B cell (primary cell): Measurements from ENCODE around the gene IGFLR1. TPM values are rescaled to one million over a fixed set of nuclear protein-coding genes. Genes with fewer than 3 reads are reported as not detected.
"Not testable (repeated sequence)": the region's sequence is repeated elsewhere in the genome, so short reads cannot be mapped to it uniquely, and the experiment has no call there.

Experiments used
- ATAC-seq: fragments of 200-7000 bp; cut with Tn5 transposase; one replicate; pipeline ENCODE4 v1.10.0; 2021; ENCODE audit warnings: low read depth, mild to moderate bottlenecking, moderate number of reproducible peaks, moderate library complexity
- CTCF ChIA-PET: fragments of 350-600 bp; sonication (Branson Sonifier 250); formaldehyde crosslinking; loops from one replicate; lab custom pipeline; 2021; ENCODE audit warnings: antibody characterized with exemption, inconsistent platforms; lab: Charles Lee
- POLR2A ChIA-PET: fragments of 350-600 bp; sonication (Branson Sonifier 250); formaldehyde crosslinking; loops from one replicate; lab custom pipeline; 2021; ENCODE audit warnings: antibody characterized with exemption; lab: Charles Lee
- DNase-seq: peaks from one replicate; pipeline ENCODE4 v3.0.0; 2013
- H2AFZ ChIP-seq: 2 replicates; pipeline ENCODE4 v1.6.1; 2012; ENCODE audit warnings: mild to moderate bottlenecking, low read depth, low read length; ENCODE audit not compliant: insufficient read depth, poor library complexity, severe bottlenecking
- H3K27ac ChIP-seq, 2 donors: 1 replicate in 1 of 2; 2 replicates in 1 of 2; pipeline ENCODE4 v1.5.1; 2012 to 2013; ENCODE audit warnings: low read length in 2 of 2, mild to moderate bottlenecking in 2 of 2, moderate library complexity in 1 of 2
- H3K27me3 ChIP-seq, 4 experiments: fragments of 200-600 bp in 1 of 4; sonication (generic) in 1 of 4; replicated peaks in 1 of 4; 1 replicate in 2 of 4; 2 replicates in 2 of 4; pipeline versions ENCODE4 v1.6.1 to v1.7.0; 2013 to 2016; ENCODE audit warnings: low read length in 3 of 4, mild to moderate bottlenecking in 2 of 4, mixed read lengths in 1 of 4, moderate library complexity in 1 of 4; ENCODE audit not compliant: insufficient read depth in 4 of 4, control insufficient read depth in 3 of 4; ENCODE audit errors: control extremely low read depth in 1 of 4
- H3K36me3 ChIP-seq, 2 experiments: replicated peaks in 1 of 2; 1 replicate in 1 of 2; 2 replicates in 1 of 2; pipeline versions ENCODE4 v1.6.1 to v1.7.1; 2013; ENCODE audit warnings: low read length in 1 of 2; ENCODE audit not compliant: insufficient read depth in 2 of 2, control insufficient read depth in 1 of 2; ENCODE audit errors: control extremely low read depth in 1 of 2, extremely low read depth in 1 of 2
- H3K4me1 ChIP-seq, 2 donors: fragments of 200-600 bp in 1 of 2; sonication (generic) in 1 of 2; 1 replicate in 1 of 2; 2 replicates in 1 of 2; pipeline versions ENCODE4 v1.5.1 to v1.6.1; 2013 to 2017; ENCODE audit warnings: low read length in 2 of 2; ENCODE audit not compliant: control insufficient read depth in 2 of 2, insufficient read depth in 2 of 2
- H3K4me2 ChIP-seq: replicated peaks from 2 replicates; pipeline ENCODE3; 2012; ENCODE audit warnings: mild to moderate bottlenecking, low read depth, low read length; ENCODE audit not compliant: poor library complexity, severe bottlenecking
- H3K4me3 ChIP-seq, 5 experiments: fragments of 200-600 bp in 1 of 5; sonication (generic) in 1 of 5; 1 replicate in 3 of 5; 2 replicates in 2 of 5; pipeline versions ENCODE4 v1.5.1 to v1.7.0; 2011 to 2016; ENCODE audit warnings: low read length in 4 of 5, mild to moderate bottlenecking in 4 of 5, low read depth in 2 of 5, control low read depth in 1 of 5, moderate library complexity in 1 of 5; ENCODE audit not compliant: insufficient read depth in 1 of 5; ENCODE audit errors: control extremely low read depth in 1 of 5, extremely low read depth in 1 of 5
- H3K79me2 ChIP-seq: fragments of 200-600 bp; sonication (generic); one replicate; pipeline ENCODE4 v1.6.0; 2016; ENCODE audit warnings: low read length; ENCODE audit not compliant: control insufficient read depth, insufficient read depth
- H3K9ac ChIP-seq: fragments of 200-600 bp; sonication (generic); 2 replicates; pipeline ENCODE4 v1.6.1; 2017; ENCODE audit warnings: mild to moderate bottlenecking, low read length, moderate library complexity
- H3K9me3 ChIP-seq, 3 donors: one replicate each; pipeline versions ENCODE4 v1.6.1 to v1.7.1; 2013; ENCODE audit warnings: low read length in 2 of 3; ENCODE audit not compliant: control insufficient read depth in 2 of 3, insufficient read depth in 1 of 3; ENCODE audit errors: control extremely low read depth in 1 of 3
- H4K20me1 ChIP-seq: 2 replicates; pipeline ENCODE4 v1.6.0; 2012; ENCODE audit warnings: mild to moderate bottlenecking, low read length; ENCODE audit not compliant: insufficient read depth, control insufficient read depth, poor library complexity, severe bottlenecking
- H3K27ac Mint-ChIP-seq: one replicate; pipeline ENCODE4 v1.8.0; 2021; ENCODE audit warnings: mixed read lengths
- H3K27me3 Mint-ChIP-seq: one replicate; pipeline ENCODE4 v1.8.0; 2021; ENCODE audit warnings: mixed read lengths
- H3K4me1 Mint-ChIP-seq: one replicate; pipeline ENCODE4 v1.8.0; 2021; ENCODE audit warnings: mixed read lengths
- H3K4me3 Mint-ChIP-seq: one replicate; pipeline ENCODE4 v1.8.0; 2021; ENCODE audit warnings: mixed read lengths
- H3K9me3 Mint-ChIP-seq: one replicate; pipeline ENCODE4 v1.8.0; 2022; ENCODE audit warnings: mixed read lengths; ENCODE audit not compliant: insufficient read depth
- CTCF ChIP-seq: fragments of 200-600 bp; IDR thresholded peaks from one replicate; pipeline ENCODE4 v1.8.0; 2022; ENCODE audit warnings: antibody characterized with exemption, mild to moderate bottlenecking
- EZH2 ChIP-seq: IDR thresholded peaks from 2 replicates; pipeline ENCODE4 v1.6.1; 2012; ENCODE audit warnings: borderline replicate concordance, low read depth, mild to moderate bottlenecking, moderate library complexity, low read length; ENCODE audit not compliant: insufficient read depth, poor library complexity, severe bottlenecking
- WGBS: methylation state at CpG from one replicate; pipeline ENCODE4 v1.1.5; 2013; ENCODE audit warnings: missing lambda C conversion rate; ENCODE audit not compliant: insufficient coverage; 5-methylcytosine and 5-hydroxymethylcytosine counted together
- intact Hi-C: fragments of 100-400 bp; cut with micrococcal nuclease; formaldehyde crosslinking; loops from one replicate; pipeline ENCODE4 v1.10.0; 2022
- polyA plus RNA-seq: library from polyadenylated mRNA; depleted of rRNA; stranded (reverse); fragments of >200 nt; gene quantifications from 2 replicates; pipeline ENCODE4 v1.2.3, GENCODE V29; 2012
- total RNA-seq, 2 donors: library from RNA; stranded (reverse); fragments of 120-200 nt in 1 of 2; gene quantifications; 1 replicate in 1 of 2; 2 replicates in 1 of 2; pipeline versions ENCODE4 v1.2.3 to v1.2.4, GENCODE V29; 2013 to 2022

IGFLR1 gene
- total and polyA plus RNA-seq, 2 donors (not counting 1 experiment from before 2014, with no cell fraction given), result 130 to 245 TPM

GRCh38 chr19:35692010-35692409, 50.2 kb downstream of the IGFLR1 start:
- 96% methylated on average over 8 of the region's 11 CpGs for WGBS
- Histone ChIP-seq H3K27me3 (no peaks in the 10 kb centered on the region), H3K4me3 (no peak overlapping the region), H2AFZ (no peak overlapping the region), H3K36me3 (no peaks in the 10 kb centered on the region), H3K4me2 (no peak overlapping the region), H3K9me3 (no peaks in the 10 kb centered on the region), H3K27ac (no peak overlapping the region), H3K79me2 (no peaks in the 10 kb centered on the region), H3K4me1 (no peaks in the 10 kb centered on the region), H3K9ac (no peak overlapping the region), H4K20me1 (no peaks in the 10 kb centered on the region)
- intact Hi-C loops, result loop anchor here (2.0 to 5.0 kb wide), 2 partner anchors 49 to 65 kb away; partner anchors contain the start of genes HSPB6 and PROSER3
- no peak for ATAC-seq
- Mint-ChIP-seq H3K4me1 (no peaks in the 10 kb centered on the region), H3K27me3 (no peaks in the 10 kb centered on the region), H3K9me3 (no peaks in the 10 kb centered on the region), H3K4me3 (no peak overlapping the region), H3K27ac (no peak overlapping the region)
- TF ChIP-seq EZH2 (no peak), CTCF (no peak)
- ChIA-PET CTCF (interaction anchor here (0.6 to 1.6 kb wide), 12 partner anchors 14 to 298 kb away, joined by 3 to 15 read pairs (median 6); partner anchors contain the start of gene LIN37), POLR2A (no interaction called here)
- DNase-seq, result no peak

GRCh38 chr19:35691106-35691505, 51.1 kb downstream of the IGFLR1 start:
- H3K79me2 ChIP-seq, DNase-seq, H3K9ac ChIP-seq, H3K27ac Mint-ChIP-seq, H3K4me3 ChIP-seq, H3K27ac ChIP-seq, H3K9me3 ChIP-seq, H3K4me2 ChIP-seq, H3K27me3 Mint-ChIP-seq, POLR2A ChIA-PET, H3K27me3 ChIP-seq, H3K9me3 Mint-ChIP-seq, H3K36me3 ChIP-seq, CTCF ChIA-PET, H3K4me3 Mint-ChIP-seq, H4K20me1 ChIP-seq, H3K4me1 Mint-ChIP-seq, H2AFZ ChIP-seq, ATAC-seq, H3K4me1 ChIP-seq: not testable (repeated sequence)
- intact Hi-C loops, result loop anchor here (5.0 kb wide), 1 partner anchor 66 kb away; the partner anchor contains the start of genes HSPB6 and PROSER3
- 96% methylated on average over 37 of the region's 37 CpGs for WGBS
